HEK293T (cell line): Measurements from ENCODE around the gene CUEDC1.

Experiments
- CTCF ChIA-PET: fragments of 350-600 bp; formaldehyde crosslinking; extraction: SDS; loops from one replicate; lab custom pipeline; 2021; ENCODE audit warnings: antibody characterized with exemption, inconsistent platforms; lab: Yijun Ruan, JAX
- POLR2A ChIA-PET: fragments of 350-600 bp; formaldehyde crosslinking; extraction: SDS; loops from one replicate; lab custom pipeline; 2020; ENCODE audit warnings: antibody characterized with exemption, inconsistent platforms; lab: Yijun Ruan, JAX
- DNase-seq: peaks from one replicate; pipeline ENCODE4 v3.0.0; 2012; ENCODE audit warnings: mixed read lengths; ENCODE audit errors: extremely low spot score
- ARNT ChIP-seq: fragments of 450-650 bp; IDR thresholded peaks from 2 replicates; pipeline ENCODE4 v1.6.1; 2017; ENCODE audit warnings: mild to moderate bottlenecking
- BHLHE40 ChIP-seq: fragments of 450-650 bp; IDR thresholded peaks from 2 replicates; pipeline ENCODE4 v1.6.1; 2016; ENCODE audit warnings: mild to moderate bottlenecking, moderate library complexity, borderline replicate concordance
- CTBP1 ChIP-seq: fragments of 450-650 bp; IDR thresholded peaks from 2 replicates; pipeline ENCODE4 v1.6.1; 2016; ENCODE audit warnings: borderline replicate concordance
- ELF4 ChIP-seq: fragments of 450-650 bp; IDR thresholded peaks from 2 replicates; pipeline ENCODE4 v1.6.1; 2017; ENCODE audit warnings: antibody characterized with exemption
- FOXA1 ChIP-seq: fragments of 450-650 bp; IDR thresholded peaks from 2 replicates; pipeline ENCODE4 v1.6.1; 2016; ENCODE audit warnings: mild to moderate bottlenecking
- FOXK2 ChIP-seq: fragments of 450-650 bp; IDR thresholded peaks from 2 replicates; pipeline ENCODE4 v1.6.1; 2016; ENCODE audit warnings: mild to moderate bottlenecking
- FOXM1 ChIP-seq: fragments of 450-650 bp; IDR thresholded peaks from 2 replicates; pipeline ENCODE4 v1.6.1; 2017; ENCODE audit warnings: mild to moderate bottlenecking, borderline replicate concordance
- HDGF ChIP-seq: fragments of 450-650 bp; IDR thresholded peaks from 2 replicates; pipeline ENCODE4 v1.6.1; 2017; ENCODE audit warnings: antibody characterized with exemption, borderline replicate concordance
- L3MBTL2 ChIP-seq: fragments of 450-650 bp; conservative IDR thresholded peaks from 2 replicates; pipeline ENCODE4 v1.6.1; 2016; ENCODE audit warnings: mild to moderate bottlenecking
- LEF1 ChIP-seq: fragments of 450-650 bp; IDR thresholded peaks from 2 replicates; pipeline ENCODE4 v1.6.1; 2017; ENCODE audit warnings: mild to moderate bottlenecking, borderline replicate concordance
- NFRKB ChIP-seq: fragments of 450-650 bp; IDR thresholded peaks from 2 replicates; pipeline ENCODE4 v1.6.1; 2016; ENCODE audit warnings: mild to moderate bottlenecking, moderate library complexity
- PKNOX1 ChIP-seq: fragments of 450-650 bp; IDR thresholded peaks from 2 replicates; pipeline ENCODE4 v1.6.1; 2016
- SP1 ChIP-seq: fragments of 450-650 bp; IDR thresholded peaks from 2 replicates; pipeline ENCODE4 v1.6.1; 2017
- SUZ12 ChIP-seq: fragments of 450-650 bp; IDR thresholded peaks from 2 replicates; pipeline ENCODE4 v1.6.1; 2016; ENCODE audit warnings: mild to moderate bottlenecking
- TARDBP ChIP-seq: fragments of 450-650 bp; IDR thresholded peaks from 2 replicates; pipeline ENCODE4 v1.6.1; 2016
- ZNF384 ChIP-seq: fragments of 450-650 bp; IDR thresholded peaks from 2 replicates; pipeline ENCODE4 v1.6.1; 2016

CUEDC1 gene

GRCh38 chr17:57861000-57861789, 94.0 kb downstream of the CUEDC1 start:
- ChIA-PET POLR2A (interaction anchor here (0.6 to 3.4 kb wide), 5 partner anchors 9 to 145 kb away, joined by 3 to 12 read pairs (median 5); partner anchors contain the start of gene MRPS23), CTCF (interaction anchor here (0.6 to 7.6 kb wide), 6 partner anchors 13 to 687 kb away, joined by 3 to 84 read pairs (median 5); no protein-coding TSS in a partner anchor)
- no peak for TF ChIP-seq NFRKB
- no peak for TF ChIP-seq FOXK2
- TF ChIP-seq ARNT: no peak
- TF ChIP-seq PKNOX1: no peak
- TF ChIP-seq TARDBP: no peak
- no peak for TF ChIP-seq HDGF
- no peak for TF ChIP-seq FOXM1
- no peak for TF ChIP-seq ELF4
- TF ChIP-seq L3MBTL2: no peak
- no peak for TF ChIP-seq SUZ12
- TF ChIP-seq FOXA1: no peak
- no peak for TF ChIP-seq ZNF384
- TF ChIP-seq BHLHE40: no peak
- no peak for TF ChIP-seq LEF1
- TF ChIP-seq SP1: no peak
- no peak for TF ChIP-seq CTBP1
- DNase-seq: no peak

- POLR2A ChIA-PET: interaction anchor here (0.6 to 3.4 kb wide), 6 partner anchors 9 to 146 kb away, joined by 3 to 12 read pairs (median 4); partner anchors contain the start of gene MRPS23
- CTCF ChIA-PET: interaction anchor here (0.6 to 7.6 kb wide), 9 partner anchors 10 to 1145 kb away, joined by 3 to 84 read pairs (median 6); no protein-coding TSS in a partner anchor
- TF ChIP-seq FOXK2 (no peak), LEF1 (no peak), TARDBP (no peak)
- no peak for DNase-seq
Observed at GRCh38 chr17:57860414-57860999, 94.7 kb downstream of the CUEDC1 start.

DNA sequence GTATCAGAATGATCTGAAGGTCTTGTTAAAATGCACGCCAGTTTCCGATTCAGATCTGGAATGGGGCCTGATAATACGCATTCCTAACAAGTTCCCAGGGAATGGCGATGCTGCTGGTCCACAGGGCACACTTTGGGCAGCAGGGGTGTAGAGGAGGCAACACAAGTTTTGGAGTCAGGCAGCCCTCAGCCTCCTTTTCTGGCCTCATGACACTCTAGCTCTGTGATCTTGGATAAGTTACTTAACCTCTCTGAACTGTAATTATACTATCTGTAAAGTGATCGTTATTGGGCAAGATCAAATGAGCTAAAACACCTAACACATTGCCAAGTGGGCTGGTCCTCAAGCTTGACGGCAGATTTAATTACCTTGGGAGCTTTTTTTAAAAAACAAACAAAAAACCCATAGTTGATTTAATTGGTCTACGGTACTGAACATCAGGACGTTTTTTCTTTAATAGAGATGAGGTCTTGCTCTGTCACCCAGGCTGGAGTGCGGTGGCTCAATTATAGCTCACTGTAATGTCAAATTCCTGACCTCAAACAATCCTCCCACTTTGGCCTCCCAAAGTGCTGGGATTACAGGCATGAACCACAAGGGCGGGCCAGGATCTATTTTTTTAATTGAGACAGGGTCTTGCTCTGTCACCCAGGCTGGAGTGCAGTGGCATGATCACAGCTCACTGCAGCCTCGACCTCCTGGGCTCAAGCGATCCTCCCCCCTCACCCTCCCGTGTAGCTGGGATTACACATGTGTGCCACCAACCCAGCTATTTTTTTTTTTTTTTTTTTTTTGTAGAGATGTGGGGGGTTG, 95.4 kb downstream of the CUEDC1 start:
- DNase-seq: no peak
- ChIA-PET POLR2A (interaction anchor here (0.9 to 3.4 kb wide), 7 partner anchors 8 to 147 kb away, joined by 3 to 12 read pairs (median 8); partner anchors contain the start of genes MRPS23 and SRSF1), CTCF (interaction anchor here (0.7 to 7.6 kb wide), 10 partner anchors 9 to 1144 kb away, joined by 3 to 84 read pairs (median 5); no protein-coding TSS in a partner anchor)
- TF ChIP-seq FOXA1 (no peak), ZNF384 (peak; percentile 59; the same call in 1 of the 2 replicates)

DNA sequence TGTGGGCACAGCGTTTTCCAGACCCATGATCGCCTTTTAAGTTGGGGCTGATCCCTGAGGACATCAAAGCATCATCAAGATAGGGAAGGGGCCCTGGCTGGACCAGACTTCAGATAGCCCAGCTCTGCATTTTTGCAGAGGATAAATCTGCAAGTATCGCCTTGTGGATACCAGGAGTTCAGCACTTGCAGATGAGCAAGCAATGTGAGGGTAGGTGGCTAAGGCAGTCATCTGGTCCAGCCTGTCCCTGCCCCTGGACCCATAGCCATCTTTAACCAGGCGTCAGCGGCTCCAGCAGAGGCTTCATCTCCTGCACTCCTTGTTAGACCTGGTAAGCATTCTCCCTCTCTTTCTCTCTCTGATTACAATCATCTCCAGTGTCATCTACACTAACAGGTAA, 96.4 kb downstream of the CUEDC1 start:
- ChIA-PET CTCF (interaction anchor here (1.0 to 7.6 kb wide), 8 partner anchors 8 to 255 kb away, joined by 3 to 84 read pairs (median 4); no protein-coding TSS in a partner anchor), POLR2A (interaction anchor here (0.9 to 3.4 kb wide), 7 partner anchors 9 to 148 kb away, joined by 3 to 12 read pairs (median 4); partner anchors contain the start of genes SRSF1 and VEZF1)
- DNase-seq: no peak
- TF ChIP-seq FOXA1 (no peak), CTBP1 (no peak), SP1 (no peak), FOXM1 (no peak), NFRKB (no peak), FOXK2 (no peak), LEF1 (no peak), BHLHE40 (no peak), ARNT (no peak), ZNF384 (no peak), HDGF (no peak), SUZ12 (no peak), L3MBTL2 (no peak)

DNA sequence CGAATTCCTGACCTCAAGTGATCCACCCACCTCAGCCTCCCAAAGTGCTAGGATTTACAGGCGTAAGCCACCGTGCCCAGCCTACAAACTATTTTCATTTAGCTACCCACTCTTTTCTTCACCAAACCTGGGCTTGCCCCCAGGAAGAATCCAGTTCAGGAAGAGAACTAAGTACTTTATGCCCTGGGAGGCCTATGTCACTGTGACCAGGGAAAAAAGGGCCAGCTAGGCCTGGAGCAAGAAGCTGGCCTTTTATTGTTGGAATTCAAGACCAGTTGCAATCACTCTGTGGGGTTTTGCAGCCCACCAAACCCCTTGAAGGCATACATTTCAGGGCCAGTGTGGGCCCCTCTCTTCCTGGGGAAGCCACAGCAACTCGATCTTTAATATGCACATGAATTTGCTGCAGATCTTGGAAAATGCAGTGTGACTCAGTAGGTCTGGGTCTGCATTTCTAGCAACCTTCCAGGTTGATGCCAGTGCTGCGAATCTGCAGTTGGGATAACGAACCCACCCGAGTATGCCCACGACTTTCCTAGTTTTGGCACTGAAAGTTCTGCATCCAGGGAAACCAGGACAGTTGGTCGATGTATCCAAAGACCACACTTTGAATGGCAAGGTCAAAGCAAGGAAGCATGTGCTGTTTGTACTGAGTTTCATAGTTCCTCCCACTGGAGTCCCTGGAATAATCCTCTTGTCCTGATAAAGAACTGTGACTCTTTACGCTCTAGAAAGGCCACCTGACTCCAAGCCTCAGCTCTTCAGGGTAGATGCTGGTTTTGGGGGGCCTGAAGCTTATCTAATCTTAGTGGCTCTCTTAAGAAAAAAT, 98.2 kb downstream of the CUEDC1 start:
- DNase-seq: no peak
- ChIA-PET POLR2A (no interaction called here), CTCF (interaction anchor here (0.6 to 7.6 kb wide), 4 partner anchors 18 to 256 kb away, joined by 4 to 84 read pairs (median 5); no protein-coding TSS in a partner anchor)
- TF ChIP-seq SUZ12 (no peak), PKNOX1 (no peak), NFRKB (no peak), ZNF384 (no peak), ARNT (no peak), FOXM1 (no peak), L3MBTL2 (no peak), ELF4 (no peak), HDGF (no peak), BHLHE40 (no peak), TARDBP (no peak), FOXA1 (no peak), CTBP1 (no peak), SP1 (no peak), FOXK2 (no peak), LEF1 (no peak)
